Sciatic nerve (tissue), 2 donors: Measurements from ENCODE around the gene TC2N. TPM values are rescaled to one million over a fixed set of nuclear protein-coding genes. Genes with fewer than 3 reads are reported as not detected.
"Not testable (repeated sequence)": the region's sequence is repeated elsewhere in the genome, so short reads cannot be mapped to it uniquely, and the experiment has no call there.

ENCODE experiments used
- ATAC-seq: fragments of 200-7000 bp; cut with Tn5 transposase; one replicate; pipeline ENCODE4 v1.9.1; 2020; ENCODE audit warnings: mild to moderate bottlenecking, moderate library complexity
- DNase-seq: peaks from one replicate; pipeline ENCODE4 v3.0.0-alpha.2; 2020; ENCODE audit warnings: low spot score
- intact Hi-C: fragments of 100-400 bp; cut with DNase I; formaldehyde crosslinking; loops from one replicate; pipeline ENCODE4 v1.14.2; 2022
- total RNA-seq: library from RNA; stranded (reverse); fragmentation: NEBNext Ultra II Directional; extraction: Animal tissue kit (Norgen Biotek cat#: 25700); gene quantifications from one replicate; pipeline ENCODE4 v1.2.1, GENCODE V29; 2021
- donor health status: DM: no; HTN: no; CAD: no.
- donor health status: DM: no; HTN: no; CAD: no.

Gene TC2N
- total RNA-seq, result 13.2 TPM

- intact Hi-C loops, result no loop called here
- ATAC-seq (no peak), DNase-seq (no peak)
Measured at GRCh38 chr14:91867316-91867988, at the start of gene TC2N. Gene TC2N, minus strand, starts transcription at chr14:91867536. Its CDS starts 53,767 bp downstream, at chr14:91813769.

GRCh38 chr14:91912035-91912434, 44.7 kb upstream of the TC2N start:
- intact Hi-C loops, result no loop called here
- DNase-seq, result no peak
- no peak for ATAC-seq

GRCh38 chr14:91911474-91912032, 44.2 kb upstream of the TC2N start:
- ATAC-seq, result peak; percentile 87
- DNase-seq, result no peak
- intact Hi-C loops, result no loop called here

GRCh38 chr14:91910196-91910595, 42.9 kb upstream of the TC2N start:
- ATAC-seq, result no peak
- DNase-seq, result no peak
- intact Hi-C loops, result no loop called here

GRCh38 chr14:91906374-91906773, 39.0 kb upstream of the TC2N start:
- no peak for DNase-seq
- intact Hi-C loops, result no loop called here
- ATAC-seq, result no peak

GRCh38 chr14:91904956-91905645, 37.8 kb upstream of the TC2N start:
- no peak for DNase-seq
- no peak for ATAC-seq
- intact Hi-C loops, result no loop called here

GRCh38 chr14:91904483-91904882, 37.1 kb upstream of the TC2N start:
- ATAC-seq (no peak), DNase-seq (no peak)
- intact Hi-C loops, result no loop called here

- ATAC-seq (peak; percentile 70), DNase-seq (no peak)
- intact Hi-C loops, result no loop called here
Measured at GRCh38 chr14:91903070-91903469, 35.7 kb upstream of the TC2N start.

GRCh38 chr14:91902336-91902735, 35.0 kb upstream of the TC2N start:
- intact Hi-C loops, result no loop called here
- ATAC-seq, result no peak

GRCh38 chr14:91901449-91902226, 34.3 kb upstream of the TC2N start:
- intact Hi-C loops, result no loop called here
- ATAC-seq (peak; percentile 7), DNase-seq (no peak)

More at GRCh38 chr14:91902336-91902735, 35.0 kb upstream of the TC2N start:
- no peak for DNase-seq

- no peak for DNase-seq
- no peak for ATAC-seq
- intact Hi-C loops, result loop anchor here (10.0 kb wide), 1 partner anchor 45 kb away; the partner anchor contains the start of gene FBLN5
Measured at GRCh38 chr14:91899806-91900205, 32.5 kb upstream of the TC2N start.

GRCh38 chr14:91899213-91899612, 31.9 kb upstream of the TC2N start:
- DNase-seq (no peak), ATAC-seq (no peak)
- intact Hi-C loops, result loop anchor here (10.0 kb wide), 1 partner anchor 46 kb away; the partner anchor contains the start of gene FBLN5

GRCh38 chr14:91898372-91898771, 31.0 kb upstream of the TC2N start:
- DNase-seq (no peak), ATAC-seq (no peak)
- intact Hi-C loops, result loop anchor here (10.0 kb wide), 1 partner anchor 46 kb away; the partner anchor contains the start of gene FBLN5

GRCh38 chr14:91897716-91898115, 30.4 kb upstream of the TC2N start:
- not testable (repeated sequence) for ATAC-seq, DNase-seq
- intact Hi-C loops, result loop anchor here (10.0 kb wide), 1 partner anchor 47 kb away; the partner anchor contains the start of gene FBLN5

- intact Hi-C loops, result loop anchor here (10.0 kb wide), 1 partner anchor 48 kb away; the partner anchor contains the start of gene FBLN5
- peak; percentile 75 for ATAC-seq
- peak; percentile 78 for DNase-seq
Measured at GRCh38 chr14:91897106-91897701, 29.9 kb upstream of the TC2N start.

- ATAC-seq (no peak), DNase-seq (no peak)
- intact Hi-C loops, result loop anchor here (10.0 kb wide), 1 partner anchor 48 kb away; the partner anchor contains the start of gene FBLN5
Measured at GRCh38 chr14:91896419-91896818, 29.1 kb upstream of the TC2N start.

GRCh38 chr14:91893669-91894068, 26.3 kb upstream of the TC2N start:
- intact Hi-C loops, result loop anchor here (10.0 kb wide), 1 partner anchor 51 kb away; the partner anchor contains the start of gene FBLN5
- no peak for ATAC-seq
- DNase-seq, result no peak

- intact Hi-C loops, result loop anchor here (10.0 kb wide), 1 partner anchor 52 kb away; the partner anchor contains the start of gene FBLN5
- ATAC-seq, result no peak
Measured at GRCh38 chr14:91893007-91893406, 25.7 kb upstream of the TC2N start.

More at GRCh38 chr14:91893007-91893406, 25.7 kb upstream of the TC2N start:
- no peak for DNase-seq
